Uterus (tissue), 4 donors: Measurements from ENCODE around the gene PTDSS2. TPM values are rescaled to one million over a fixed set of nuclear protein-coding genes. Genes with fewer than 3 reads are reported as not detected.
A peak's percentile ranks its signal among the peaks of the same experiment; 100 is the strongest.

Experiments
- DNase-seq, 2 donors: peaks; one replicate each; pipeline ENCODE4 v3.0.0-alpha.2; 2019 to 2020
- H3K27ac ChIP-seq, 2 donors: fragments of 200-600 bp; sonication (generic); 1 replicate in 1 of 2; 2 replicates in 1 of 2; pipeline ENCODE4 v1.5.1; 2016 to 2018
- H3K27me3 ChIP-seq, 2 donors: fragments of 200-600 bp; sonication (generic); one replicate each; pipeline ENCODE4 v1.5.1; 2018 to 2019; ENCODE audit warnings: control low read depth in 1 of 2
- H3K36me3 ChIP-seq, 2 donors: fragments of 200-600 bp; sonication (generic); one replicate each; pipeline ENCODE4 v1.5.1; 2019; ENCODE audit warnings: control low read depth in 1 of 2
- H3K4me1 ChIP-seq, 2 donors: fragments of 200-600 bp; sonication (generic); one replicate each; pipeline ENCODE4 v1.5.1; 2018 to 2019; ENCODE audit warnings: control low read depth in 1 of 2
- H3K4me3 ChIP-seq, 2 donors: fragments of 200-600 bp; sonication (generic); 1 replicate in 1 of 2; 2 replicates in 1 of 2; pipeline ENCODE4 v1.5.1; 2018 to 2019; ENCODE audit warnings: mild to moderate bottlenecking in 1 of 2
- H3K9me3 ChIP-seq, 2 donors: fragments of 200-600 bp; sonication (generic); one replicate each; pipeline ENCODE4 v1.5.1; 2019; ENCODE audit warnings: control low read depth in 1 of 2
- CTCF ChIP-seq, 4 experiments: fragments of 200-600 bp in 2 of 4; fragments of 450-650 bp in 2 of 4; sonication (generic) in 2 of 4; IDR thresholded peaks; one replicate each; pipeline ENCODE4 v1.5.1; 2016 to 2019; ENCODE audit warnings: antibody characterized with exemption in 4 of 4, mild to moderate bottlenecking in 2 of 4, moderate library complexity in 1 of 4
- POLR2A ChIP-seq, 2 donors: fragments of 450-650 bp; IDR thresholded peaks; one replicate each; pipeline ENCODE4 v1.6.1; 2016; ENCODE audit warnings: antibody characterized with exemption in 2 of 2, mild to moderate bottlenecking in 1 of 2, moderate library complexity in 1 of 2
- intact Hi-C: fragments of 100-400 bp; cut with DNase I; formaldehyde crosslinking; loops from one replicate; pipeline ENCODE4 v1.15.1; 2023; ENCODE audit warnings: low total_unique reads
- total RNA-seq, 4 donors: library from RNA; depleted of rRNA in 3 of 4; stranded (reverse); fragments of >200 nt in 3 of 4; gene quantifications; one replicate each; pipeline versions ENCODE4 v1.1.0 to v1.2.4, GENCODE V29; 2014 to 2023
- donor health status: DM: yes; HTN: yes; CAD: no.

The PTDSS2 gene
- total RNA-seq, 4 donors from 2014 or later: 20.7 to 43.7 (median 22.8) TPM

- Histone ChIP-seq H3K27me3 (peaks cover 3 to 4% of the 10 kb centered on the region in 2 donors), H3K36me3 (no peaks in the 10 kb centered on the region), H3K9me3 (no peaks in the 10 kb centered on the region), H3K4me3 (peak overlapping the region; percentile 22 to 30), H3K4me1 (peaks cover 0 to 10% of the 10 kb centered on the region in 2 donors), H3K27ac (peak overlapping the region; percentile 65 to 66)
- TF ChIP-seq POLR2A (IDR thresholded peaks at IDR 0.05) (no peak), CTCF (IDR thresholded peaks at IDR 0.05) (no peak)
- no peak for DNase-seq
- intact Hi-C loops: no loop called here
These were observed 33.1 kb upstream of the PTDSS2 start for GRCh38 chr11:416757-417621.

GRCh38 chr11:417652-418342 lies 32.3 kb upstream of the PTDSS2 start:
- intact Hi-C loops: no loop called here

GRCh38 chr11:418343-419247 lies 31.5 kb upstream of the PTDSS2 start:
- no peak overlapping the region for H3K27ac ChIP-seq
- peaks cover 0 to 10% of the 10 kb centered on the region in 2 donors for H3K4me1 ChIP-seq
- no peaks in the 10 kb centered on the region for H3K9me3 ChIP-seq
- intact Hi-C loops: no loop called here
- no peak overlapping the region for H3K4me3 ChIP-seq
- TF ChIP-seq CTCF (IDR thresholded peaks at IDR 0.05) (no peak), POLR2A (IDR thresholded peaks at IDR 0.05) (no peak)
- no peak for DNase-seq
- peaks cover 3 to 4% of the 10 kb centered on the region in 2 donors for H3K27me3 ChIP-seq
- H3K36me3 ChIP-seq: no peaks in the 10 kb centered on the region

More at GRCh38 chr11:417652-418342, 32.3 kb upstream of the PTDSS2 start:
- Histone ChIP-seq H3K9me3 (no peaks in the 10 kb centered on the region), H3K27me3 (peaks cover 3 to 4% of the 10 kb centered on the region in 2 donors), H3K4me1 (peaks cover 0 to 10% of the 10 kb centered on the region in 2 donors), H3K36me3 (no peaks in the 10 kb centered on the region), H3K27ac (no peak overlapping the region), H3K4me3 (peak overlapping the region in 1 of 2 donors; percentile 30)
- TF ChIP-seq CTCF (IDR thresholded peaks at IDR 0.05) (no peak), POLR2A (IDR thresholded peaks at IDR 0.05) (no peak)
- no peak for DNase-seq

GRCh38 chr11:419248-420005 lies 30.7 kb upstream of the PTDSS2 start:
- intact Hi-C loops: no loop called here
- TF ChIP-seq POLR2A (IDR thresholded peaks at IDR 0.05) (no peak), CTCF (IDR thresholded peaks at IDR 0.05) (no peak)
- Histone ChIP-seq H3K4me3 (no peak overlapping the region), H3K36me3 (no peaks in the 10 kb centered on the region), H3K27me3 (peaks cover 3 to 4% of the 10 kb centered on the region in 2 donors), H3K27ac (no peak overlapping the region), H3K9me3 (no peaks in the 10 kb centered on the region), H3K4me1 (peaks cover 0 to 10% of the 10 kb centered on the region in 2 donors)
- DNase-seq: no peak
